HCT116 (cell line): Measurements from ENCODE around the gene CDH2.

Source experiments
- CTCF ChIP-seq, 3 experiments: fragments of 200-600 bp in 1 of 3; sonication (generic) in 1 of 3; IDR thresholded peaks in 2 of 3; conservative IDR thresholded peaks in 1 of 3; 2 replicates each; pipeline ENCODE4 v1.5.1; 2012 to 2017; ENCODE audit warnings: low read depth in 2 of 3, low read length in 2 of 3, antibody characterized with exemption in 1 of 3, borderline replicate concordance in 1 of 3, control low read depth in 1 of 3, mild to moderate bottlenecking in 1 of 3, mixed read lengths in 1 of 3, mixed run types in 1 of 3, moderate library complexity in 1 of 3; ENCODE audit not compliant: insufficient read depth in 1 of 3
- REST ChIP-seq: IDR thresholded peaks from 2 replicates; pipeline ENCODE4 v1.6.1; 2012; ENCODE audit warnings: low read depth
- SRF ChIP-seq: IDR thresholded peaks from 2 replicates; pipeline ENCODE4 v1.6.1; 2012; ENCODE audit warnings: low read depth
- ZFX ChIP-seq: fragments of 450-650 bp; IDR thresholded peaks from 2 replicates; pipeline ENCODE4 v1.6.1; 2017

GRCh38 chr18:28079883-28080282 is 97.0 kb downstream of the CDH2 start:
- no peak for TF ChIP-seq CTCF (IDR thresholded peaks at IDR 0.05 in 2 of 3, conservative IDR thresholded peaks at IDR 0.05 in 1 of 3; ENCODE audit: borderline replicate concordance in 1 of 3, insufficient read depth in 1 of 3, low read depth in 2 of 3, low read length in 2 of 3)
- no peak for TF ChIP-seq REST
- no peak for TF ChIP-seq ZFX
- TF ChIP-seq SRF = no peak
